Prostate gland (tissue), 2 donors: ENCODE results near the gene MIOX.

Experiments used
- POLR2A ChIP-seq: fragments of 450-650 bp; IDR thresholded peaks from one replicate; pipeline ENCODE4 v1.6.1; 2016; ENCODE audit warnings: antibody characterized with exemption, mild to moderate bottlenecking
- TF ChIP-seq, protein P1 (sequence below), 4 experiments: fragments of 200-600 bp in 2 of 4; fragments of 450-650 bp in 2 of 4; sonication (generic) in 2 of 4; IDR thresholded peaks; 1 replicate in 3 of 4; 2 replicates in 1 of 4; pipeline ENCODE4 v1.5.1; 2016 to 2019; ENCODE audit warnings: antibody characterized with exemption in 4 of 4, mild to moderate bottlenecking in 2 of 4, moderate library complexity in 2 of 4

DNA sequence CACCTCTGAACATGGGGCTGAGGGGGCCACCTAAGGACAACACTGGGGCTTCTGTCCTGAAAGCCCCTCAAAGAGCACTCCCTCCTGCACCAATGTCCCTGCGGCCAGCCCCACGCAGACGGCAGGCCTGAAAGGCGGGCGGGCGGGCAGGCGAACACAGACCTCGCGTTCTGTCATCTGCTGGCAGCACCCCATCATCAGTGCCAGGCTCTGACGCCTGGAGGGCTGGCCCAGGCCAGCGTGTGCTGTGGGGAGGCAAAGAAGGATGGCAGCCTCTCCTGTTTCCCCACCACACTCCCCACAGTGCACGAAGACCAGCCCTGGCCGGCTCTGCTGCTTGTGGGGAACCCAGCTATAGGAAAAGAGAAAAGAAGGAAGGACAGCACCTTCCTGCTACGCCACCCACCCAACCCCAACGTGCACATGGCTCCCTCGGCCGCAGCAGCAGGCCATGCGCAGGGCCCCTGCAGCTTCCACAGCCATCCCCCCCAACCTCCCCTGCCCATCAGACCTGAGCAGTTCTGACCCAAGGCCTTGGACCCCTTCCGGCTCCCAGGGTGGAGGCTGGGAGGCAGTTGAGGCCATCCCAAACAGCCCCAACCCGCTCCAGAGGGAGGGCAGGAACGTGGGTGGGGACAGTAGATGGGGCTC, 15.3 kb upstream of the MIOX start:
- TF ChIP-seq, protein P1, sequence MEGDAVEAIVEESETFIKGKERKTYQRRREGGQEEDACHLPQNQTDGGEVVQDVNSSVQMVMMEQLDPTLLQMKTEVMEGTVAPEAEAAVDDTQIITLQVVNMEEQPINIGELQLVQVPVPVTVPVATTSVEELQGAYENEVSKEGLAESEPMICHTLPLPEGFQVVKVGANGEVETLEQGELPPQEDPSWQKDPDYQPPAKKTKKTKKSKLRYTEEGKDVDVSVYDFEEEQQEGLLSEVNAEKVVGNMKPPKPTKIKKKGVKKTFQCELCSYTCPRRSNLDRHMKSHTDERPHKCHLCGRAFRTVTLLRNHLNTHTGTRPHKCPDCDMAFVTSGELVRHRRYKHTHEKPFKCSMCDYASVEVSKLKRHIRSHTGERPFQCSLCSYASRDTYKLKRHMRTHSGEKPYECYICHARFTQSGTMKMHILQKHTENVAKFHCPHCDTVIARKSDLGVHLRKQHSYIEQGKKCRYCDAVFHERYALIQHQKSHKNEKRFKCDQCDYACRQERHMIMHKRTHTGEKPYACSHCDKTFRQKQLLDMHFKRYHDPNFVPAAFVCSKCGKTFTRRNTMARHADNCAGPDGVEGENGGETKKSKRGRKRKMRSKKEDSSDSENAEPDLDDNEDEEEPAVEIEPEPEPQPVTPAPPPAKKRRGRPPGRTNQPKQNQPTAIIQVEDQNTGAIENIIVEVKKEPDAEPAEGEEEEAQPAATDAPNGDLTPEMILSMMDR (IDR thresholded peaks at IDR 0.05), result no peak
- TF ChIP-seq POLR2A, result no peak
